PFSK-1 (cell line): ENCODE data around the gene LIN7B.

Source experiments
- POLR2AphosphoS5 ChIP-seq: IDR thresholded peaks from 2 replicates; pipeline ENCODE4 v1.6.1; 2012; ENCODE audit warnings: low read depth, mild to moderate bottlenecking, control low read depth, low read length, moderate library complexity
- TAF1 ChIP-seq: IDR thresholded peaks from 2 replicates; pipeline ENCODE4 v1.6.1; 2012; ENCODE audit warnings: low read length, control low read depth, borderline replicate concordance; ENCODE audit not compliant: insufficient read depth
- TF ChIP-seq, protein P1 (sequence below), 2 experiments: IDR thresholded peaks; 2 replicates each; pipeline versions ENCODE4 v1.6.1 to v1.8.0; 2011 to 2012; ENCODE audit warnings: low read depth in 2 of 2, low read length in 2 of 2, control low read depth in 1 of 2, inconsistent platforms in 1 of 2, mild to moderate bottlenecking in 1 of 2, moderate library complexity in 1 of 2; ENCODE audit not compliant: insufficient read depth in 1 of 2

DNA sequence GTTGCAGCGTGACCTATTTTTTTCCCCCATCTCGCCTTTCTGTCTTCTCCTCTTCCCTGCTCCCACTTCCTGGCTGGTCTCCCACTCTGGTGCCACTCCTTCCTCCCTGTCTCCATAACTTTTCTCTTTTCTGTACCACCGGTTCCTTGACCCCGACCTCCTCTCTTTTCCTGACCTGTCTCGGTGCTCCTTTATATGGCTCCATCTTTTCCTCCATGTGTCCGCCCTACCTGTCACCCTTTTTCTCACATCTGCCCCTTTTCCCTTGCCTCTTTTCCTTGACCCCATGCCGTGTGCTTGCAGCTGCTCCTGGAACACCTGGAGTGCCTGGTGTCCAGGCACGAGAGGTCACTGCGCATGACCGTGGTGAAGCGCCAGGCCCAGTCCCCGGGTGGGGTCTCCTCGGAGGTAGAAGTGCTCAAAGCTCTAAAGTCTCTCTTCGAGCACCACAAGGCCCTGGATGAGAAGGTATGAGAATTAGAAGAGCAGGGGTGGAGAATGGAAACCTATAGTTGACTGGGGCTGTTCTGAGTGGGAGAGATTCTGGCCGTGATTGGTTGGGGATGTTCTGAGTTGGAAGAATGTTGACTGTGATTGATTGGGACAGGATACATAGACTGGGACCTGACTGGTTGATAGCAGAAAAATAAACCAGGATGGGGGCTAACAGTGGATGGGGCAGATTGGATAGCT is 14.5 kb downstream of the LIN7B start:
- TF ChIP-seq POLR2AphosphoS5 (no peak), TAF1 (peak; percentile 43; the same call in 1 of the 2 replicates)
- TF ChIP-seq, protein P1, sequence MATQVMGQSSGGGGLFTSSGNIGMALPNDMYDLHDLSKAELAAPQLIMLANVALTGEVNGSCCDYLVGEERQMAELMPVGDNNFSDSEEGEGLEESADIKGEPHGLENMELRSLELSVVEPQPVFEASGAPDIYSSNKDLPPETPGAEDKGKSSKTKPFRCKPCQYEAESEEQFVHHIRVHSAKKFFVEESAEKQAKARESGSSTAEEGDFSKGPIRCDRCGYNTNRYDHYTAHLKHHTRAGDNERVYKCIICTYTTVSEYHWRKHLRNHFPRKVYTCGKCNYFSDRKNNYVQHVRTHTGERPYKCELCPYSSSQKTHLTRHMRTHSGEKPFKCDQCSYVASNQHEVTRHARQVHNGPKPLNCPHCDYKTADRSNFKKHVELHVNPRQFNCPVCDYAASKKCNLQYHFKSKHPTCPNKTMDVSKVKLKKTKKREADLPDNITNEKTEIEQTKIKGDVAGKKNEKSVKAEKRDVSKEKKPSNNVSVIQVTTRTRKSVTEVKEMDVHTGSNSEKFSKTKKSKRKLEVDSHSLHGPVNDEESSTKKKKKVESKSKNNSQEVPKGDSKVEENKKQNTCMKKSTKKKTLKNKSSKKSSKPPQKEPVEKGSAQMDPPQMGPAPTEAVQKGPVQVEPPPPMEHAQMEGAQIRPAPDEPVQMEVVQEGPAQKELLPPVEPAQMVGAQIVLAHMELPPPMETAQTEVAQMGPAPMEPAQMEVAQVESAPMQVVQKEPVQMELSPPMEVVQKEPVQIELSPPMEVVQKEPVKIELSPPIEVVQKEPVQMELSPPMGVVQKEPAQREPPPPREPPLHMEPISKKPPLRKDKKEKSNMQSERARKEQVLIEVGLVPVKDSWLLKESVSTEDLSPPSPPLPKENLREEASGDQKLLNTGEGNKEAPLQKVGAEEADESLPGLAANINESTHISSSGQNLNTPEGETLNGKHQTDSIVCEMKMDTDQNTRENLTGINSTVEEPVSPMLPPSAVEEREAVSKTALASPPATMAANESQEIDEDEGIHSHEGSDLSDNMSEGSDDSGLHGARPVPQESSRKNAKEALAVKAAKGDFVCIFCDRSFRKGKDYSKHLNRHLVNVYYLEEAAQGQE (IDR thresholded peaks at IDR 0.05; ENCODE audit: insufficient read depth in 1 of 2, low read depth in 2 of 2, low read length in 2 of 2) = no peak
